Stimulated activated CD4-positive, alpha-beta T cell treated with anti-CD3 and anti-CD28 coated beads, Interleukin-1b, Interleukin-23, amount 100 ng/mL, for 48 hours (primary cell): ENCODE results near the gene NR4A1.
A peak's percentile ranks its signal among the peaks of the same experiment; 100 is the strongest.

Experiments
- DNase-seq: peaks from one replicate; pipeline ENCODE4 v3.0.0-alpha.2; 2020

The NR4A1 gene

GRCh38 chr12:52060498-52061177, 9.4 kb downstream of the NR4A1 start:
- DNase-seq: no peak

- DNase-seq: no peak
Observed at GRCh38 chr12:52061470-52062166, 10.4 kb downstream of the NR4A1 start.

- DNase-seq: no peak
Observed at GRCh38 chr12:52062167-52063081, 11.2 kb downstream of the NR4A1 start.

GRCh38 chr12:52063082-52063924, 12.1 kb downstream of the NR4A1 start:
- no peak for DNase-seq

GRCh38 chr12:52063981-52064649, 12.9 kb downstream of the NR4A1 start:
- DNase-seq: no peak

GRCh38 chr12:52066346-52067080, 15.3 kb downstream of the NR4A1 start:
- DNase-seq: peak; percentile 26

GRCh38 chr12:52067081-52067374, 15.8 kb downstream of the NR4A1 start:
- DNase-seq: no peak

- peak; percentile 91 for DNase-seq
Observed at GRCh38 chr12:52069327-52070184, 18.3 kb downstream of the NR4A1 start, which contains the start of gene ATG101. ATG101 (plus strand) TSS chr12:52069978; CDS start chr12:52073651, 3,673 bp downstream.

- no peak for DNase-seq
Observed at GRCh38 chr12:52070185-52070925, 19.1 kb downstream of the NR4A1 start.

- DNase-seq: no peak
Observed at GRCh38 chr12:52073531-52074381, 22.5 kb downstream of the NR4A1 start.

- no peak for DNase-seq
Observed at GRCh38 chr12:52074971-52075724, 23.9 kb downstream of the NR4A1 start.

GRCh38 chr12:52076811-52077210, 25.6 kb downstream of the NR4A1 start:
- no peak for DNase-seq

- DNase-seq: no peak
Observed at GRCh38 chr12:52078276-52078675, 27.0 kb downstream of the NR4A1 start.

GRCh38 chr12:52079576-52080402, 28.5 kb downstream of the NR4A1 start, which contains the start of gene SMIM41:
SMIM41 (plus strand) TSS chr12:52079704; CDS start chr12:52079780, 76 bp downstream.
- DNase-seq: no peak

GRCh38 chr12:52080403-52081251, 29.4 kb downstream of the NR4A1 start:
- no peak for DNase-seq

GRCh38 chr12:52081263-52081733, 30.1 kb downstream of the NR4A1 start:
- DNase-seq: no peak
